Measurements from ENCODE around the gene RAB5B.
"Not testable (repeated sequence)": the region's sequence is repeated elsewhere in the genome, so short reads cannot be mapped to it uniquely, and the experiment has no call there.

Gene RAB5B

GRCh38 chr12:55984861-55985260 lies 11.0 kb downstream of the RAB5B start:
- DNase-seq: no peak

DNA sequence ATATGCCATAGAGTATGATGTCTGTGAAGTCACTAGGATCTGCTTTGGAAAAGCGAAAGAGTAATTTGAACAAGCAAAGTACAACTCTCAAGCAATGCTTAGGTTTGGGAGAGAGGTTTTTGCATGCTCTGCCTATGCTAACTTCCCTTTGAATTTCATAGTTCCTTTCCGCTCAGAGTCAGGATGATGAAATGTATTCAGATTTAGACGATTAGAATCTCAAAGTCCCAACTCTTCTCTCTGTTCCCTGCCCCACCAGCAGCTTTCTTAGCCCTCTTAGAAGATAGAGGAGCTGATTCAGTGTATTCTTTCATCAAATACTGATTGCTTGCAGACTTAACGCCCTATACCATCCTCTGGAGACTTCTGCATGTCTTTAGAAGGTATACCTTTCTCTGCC lies 11.5 kb downstream of the RAB5B start:
- DNase-seq: no peak

DNA sequence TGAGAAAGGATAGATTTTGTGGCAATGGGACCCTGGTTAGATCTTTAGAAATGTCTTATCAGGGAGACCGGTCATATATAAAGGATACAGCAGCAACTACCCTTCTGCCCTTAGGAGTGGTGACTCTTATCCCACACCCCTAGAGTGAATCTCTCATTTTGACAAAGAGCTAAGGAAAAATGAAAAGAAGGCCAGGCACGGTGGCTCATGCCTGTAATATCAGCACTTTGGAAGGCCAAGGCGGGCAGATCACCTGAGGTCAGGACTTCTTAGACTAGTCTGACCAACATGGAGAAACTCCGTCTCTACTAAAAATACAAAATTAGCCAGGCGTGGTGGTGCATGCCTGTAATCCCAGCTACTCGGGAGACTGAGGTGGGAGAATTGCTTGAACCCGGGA lies 12.1 kb downstream of the RAB5B start:
- DNase-seq: not testable (repeated sequence)

- DNase-seq: no peak
These were observed 17.2 kb downstream of the RAB5B start for GRCh38 chr12:55991110-55991509.

- DNase-seq: no peak
These were observed 19.5 kb downstream of the RAB5B start for GRCh38 chr12:55993230-55993853.

DNA sequence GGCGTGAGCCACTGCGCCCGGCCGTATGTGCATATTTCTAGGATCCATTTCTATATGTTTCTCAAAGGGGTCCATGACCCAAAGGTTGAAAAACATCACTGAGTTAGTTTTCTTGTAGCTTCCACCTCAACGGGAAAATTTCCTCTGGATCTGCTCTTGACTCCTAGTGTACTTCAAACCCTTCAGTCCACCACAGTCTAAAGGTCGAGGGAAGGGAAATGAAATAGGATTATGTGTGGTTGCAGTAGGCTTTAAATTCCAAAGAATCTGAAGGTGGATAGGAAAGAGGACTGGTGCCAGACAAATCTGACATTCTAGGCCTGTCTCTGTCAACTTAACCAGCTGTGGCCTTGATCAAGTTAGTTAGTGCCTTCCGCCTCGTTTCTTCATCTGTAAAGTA lies 21.5 kb downstream of the RAB5B start:
- no peak for DNase-seq

- no peak for DNase-seq
These were observed 22.4 kb downstream of the RAB5B start for GRCh38 chr12:55996201-55996714.

- peak; percentile 100 for DNase-seq
These were observed 23.0 kb downstream of the RAB5B start, which contains the start of gene SUOX for GRCh38 chr12:55996715-55997534. TSS of gene SUOX (plus strand) at chr12:55997276. CDS start at chr12:56002222, 4,946 bp downstream.

DNA sequence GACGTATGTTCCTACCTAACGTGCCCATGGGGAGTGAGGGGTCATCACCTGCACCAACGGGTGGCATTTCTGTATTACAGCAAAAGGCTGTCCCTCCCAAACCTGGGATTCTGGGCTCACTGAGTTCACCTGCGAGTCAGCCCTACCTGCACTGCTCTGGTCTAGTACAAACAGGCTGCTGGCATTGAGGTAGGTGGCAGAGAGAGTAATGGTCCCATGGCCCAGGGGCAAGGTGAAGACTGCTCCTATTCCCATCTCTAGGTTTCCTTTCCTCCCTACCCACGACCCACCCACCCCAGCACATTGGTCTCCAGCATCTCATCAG lies 23.6 kb downstream of the RAB5B start:
- DNase-seq: no peak

GRCh38 chr12:55999522-55999921 lies 25.6 kb downstream of the RAB5B start:
- not testable (repeated sequence) for DNase-seq

- not testable (repeated sequence) for DNase-seq
These were observed 26.2 kb downstream of the RAB5B start for GRCh38 chr12:55999999-56000540.

GRCh38 chr12:56001487-56002100 lies 27.7 kb downstream of the RAB5B start:
- no peak for DNase-seq

DNA sequence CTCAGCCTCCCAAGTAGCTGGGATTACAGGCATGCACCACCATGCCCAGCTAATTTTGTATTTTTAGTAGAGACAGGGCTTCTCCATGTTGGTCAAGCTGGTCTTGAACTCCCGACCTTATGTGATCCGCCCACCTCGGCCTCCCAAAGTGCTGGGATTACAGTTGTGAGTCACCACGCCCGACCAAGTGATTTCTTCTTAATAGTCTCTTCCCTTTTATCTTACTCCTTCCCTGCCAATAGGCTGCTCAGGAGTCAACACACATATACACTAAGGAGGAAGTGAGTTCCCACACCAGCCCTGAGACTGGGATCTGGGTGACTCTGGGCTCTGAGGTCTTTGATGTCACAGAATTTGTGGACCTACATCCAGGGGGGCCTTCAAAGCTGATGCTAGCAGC lies 29.5 kb downstream of the RAB5B start:
- DNase-seq: not testable (repeated sequence)

- DNase-seq: no peak
These were observed 30.3 kb downstream of the RAB5B start for GRCh38 chr12:56004211-56004610.

DNA sequence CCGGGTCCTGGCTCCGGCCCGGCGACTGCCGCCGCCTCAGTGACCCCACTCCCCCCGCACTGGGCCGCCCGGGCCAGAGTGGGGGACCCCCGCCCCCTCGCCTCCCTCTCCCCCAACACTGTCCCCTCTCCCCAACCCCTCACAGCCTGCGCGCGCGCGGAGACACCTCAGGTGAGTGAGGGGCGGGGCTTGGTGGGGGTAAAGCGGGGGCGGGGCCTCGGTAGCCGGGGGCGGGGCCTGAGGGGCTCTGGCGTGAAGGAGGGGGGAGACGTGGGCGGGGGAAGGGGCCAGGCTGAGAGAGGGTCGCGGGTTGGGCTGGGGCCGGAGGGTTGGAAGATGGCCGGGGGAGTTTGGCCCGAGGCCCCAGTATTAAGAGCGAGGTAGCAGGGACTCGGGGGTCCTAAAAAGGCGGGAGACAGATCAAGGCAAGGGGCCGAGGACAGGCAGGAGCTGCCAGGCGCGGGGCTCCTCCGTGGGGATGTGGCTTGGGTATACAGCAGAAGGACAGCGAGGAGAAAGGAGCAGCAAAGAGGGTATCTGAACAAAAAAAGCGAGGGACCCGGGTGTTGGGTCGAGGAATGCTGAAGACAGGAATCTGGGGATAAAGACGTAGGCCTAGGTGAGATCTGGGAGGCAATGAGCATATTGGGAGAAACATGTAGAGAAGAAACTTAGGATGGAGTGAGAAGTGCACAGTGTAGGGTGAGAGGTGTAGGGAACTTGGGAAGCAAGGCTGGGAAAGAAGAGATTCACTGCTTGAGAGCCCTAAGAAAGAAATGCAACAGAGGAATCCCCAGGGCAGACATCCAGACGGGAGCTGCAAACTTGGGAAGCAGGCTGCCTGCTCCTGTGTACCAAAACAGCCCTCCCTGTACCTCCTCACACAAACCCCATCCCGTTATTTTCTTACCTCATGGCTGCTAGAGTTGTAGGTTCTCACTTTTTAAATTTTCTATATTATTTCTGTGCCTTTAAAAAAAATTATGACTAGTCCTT lies 34.0 kb downstream of the RAB5B start:
- DNase-seq: peak; percentile 88

DNA sequence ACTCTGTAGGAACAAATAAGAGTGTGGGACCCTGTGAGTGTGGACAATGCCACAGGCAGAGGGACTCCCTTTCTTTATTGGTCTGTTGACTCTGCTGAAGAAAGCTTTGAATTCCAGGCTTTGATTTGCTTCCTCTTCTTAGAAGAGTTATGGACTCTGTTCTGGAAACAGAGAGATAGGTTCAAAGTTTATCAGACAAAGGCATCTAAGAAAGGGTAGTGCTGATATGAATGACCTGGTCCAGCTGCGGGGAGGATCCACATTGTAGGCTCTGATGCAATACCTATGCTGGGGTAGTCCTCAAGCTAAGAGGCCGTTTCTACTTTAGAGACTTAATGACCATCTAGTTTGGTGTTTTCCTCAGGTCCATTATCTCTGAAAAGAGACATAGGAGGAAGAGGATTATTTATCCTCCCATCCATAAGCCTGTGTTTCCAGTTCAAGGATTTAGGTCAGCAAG lies 36.3 kb downstream of the RAB5B start:
- DNase-seq: no peak

GRCh38 chr12:56011509-56012090 lies 37.7 kb downstream of the RAB5B start:
- DNase-seq: no peak

- DNase-seq: no peak
These were observed 39.6 kb downstream of the RAB5B start for GRCh38 chr12:56013482-56013881.

GRCh38 chr12:56014205-56014604 lies 40.3 kb downstream of the RAB5B start:
- DNase-seq: no peak

DNA sequence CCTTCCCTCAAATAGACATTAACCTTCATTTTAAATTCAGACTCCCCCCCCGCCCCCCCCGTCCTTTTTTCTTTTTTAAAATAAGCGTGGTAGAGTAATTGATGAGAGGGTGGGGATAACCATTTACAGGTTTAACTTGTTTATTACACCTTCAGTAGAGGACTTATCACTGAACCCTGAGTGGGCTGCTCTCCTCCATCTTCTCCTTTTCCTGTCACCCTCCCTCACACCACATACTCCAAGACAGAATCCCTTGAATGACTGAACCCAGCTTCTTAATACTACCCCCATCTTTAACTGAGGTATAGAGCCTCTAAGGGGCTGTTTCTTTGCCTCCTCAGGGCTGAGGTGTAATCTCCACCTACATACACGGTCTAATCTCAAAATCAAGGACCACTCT lies 43.3 kb downstream of the RAB5B start:
- DNase-seq: no peak

DNA sequence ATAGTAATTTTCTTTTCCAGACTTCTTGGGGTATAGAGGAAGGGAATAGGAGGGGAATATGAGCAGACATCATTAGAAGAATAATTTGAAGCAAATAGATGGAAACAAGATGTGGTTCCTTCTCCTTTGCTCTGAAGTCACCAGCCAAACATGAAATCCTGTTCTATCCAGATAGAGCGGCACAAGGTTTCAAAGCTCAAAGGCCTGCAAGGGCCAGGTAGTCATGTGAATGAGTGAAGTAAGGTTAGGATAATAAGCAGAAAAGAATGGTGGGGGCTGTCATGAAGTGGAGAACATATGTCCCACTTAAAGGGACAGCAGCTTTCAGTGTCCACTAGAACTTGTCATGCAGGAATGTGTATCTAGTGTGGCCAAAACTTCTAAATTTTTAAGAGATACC lies 44.5 kb downstream of the RAB5B start:
- no peak for DNase-seq
